Esophagus squamous epithelium (tissue), 5 donors: ENCODE results near the gene ANKRD52. TPM values are rescaled to one million over a fixed set of nuclear protein-coding genes. Genes with fewer than 3 reads are reported as not detected.

Source experiments
- DNase-seq: peaks from one replicate; lab custom pipeline; 2025; lab: John Stamatoyannopoulos, UW
- H3K27ac ChIP-seq, 4 donors: fragments of 200-600 bp; sonication (generic); one replicate each; pipeline ENCODE4 v1.5.1; 2016 to 2019; ENCODE audit warnings: mild to moderate bottlenecking in 1 of 4
- H3K27me3 ChIP-seq, 4 donors: fragments of 200-600 bp; sonication (generic); 1 replicate in 3 of 4; 2 replicates in 1 of 4; pipeline versions ENCODE4 v1.5.1 to v1.6.0; 2017 to 2021; ENCODE audit warnings: antibody characterized with exemption in 1 of 4
- H3K36me3 ChIP-seq, 3 donors: fragments of 200-600 bp; sonication (generic); one replicate each; pipeline ENCODE4 v1.5.1; 2016 to 2019
- H3K4me1 ChIP-seq, 3 donors: fragments of 200-600 bp; sonication (generic); one replicate each; pipeline ENCODE4 v1.5.1; 2017 to 2019
- H3K4me3 ChIP-seq, 4 donors: fragments of 200-600 bp; sonication (generic); 1 replicate in 3 of 4; 2 replicates in 1 of 4; pipeline ENCODE4 v1.5.1; 2016 to 2019; ENCODE audit warnings: mild to moderate bottlenecking in 2 of 4, moderate library complexity in 1 of 4
- H3K9me3 ChIP-seq, 3 donors: fragments of 200-600 bp; sonication (generic); one replicate each; pipeline ENCODE4 v1.5.1; 2016 to 2019
- POLR2A ChIP-seq, 4 donors: fragments of 450-650 bp; IDR thresholded peaks; one replicate each; pipeline ENCODE4 v1.6.1; 2017; ENCODE audit warnings: antibody characterized with exemption in 4 of 4, mild to moderate bottlenecking in 4 of 4, moderate library complexity in 3 of 4
- WGBS, 2 donors: methylation state at CpG; one replicate each; pipeline ENCODE4 v1.1.5; 2018; 5-methylcytosine and 5-hydroxymethylcytosine counted together
- intact Hi-C: fragments of 100-400 bp; cut with DNase I; formaldehyde crosslinking; loops from one replicate; pipeline ENCODE4 v1.15.0; 2022
- total RNA-seq, 4 donors: library from RNA; depleted of rRNA; stranded (reverse); fragments of >200 nt; gene quantifications; one replicate each; pipeline ENCODE4 v1.1.0, GENCODE V29; 2016
- TF ChIP-seq, protein P1 (sequence below), 6 experiments: fragments of 450-650 bp in 4 of 6; fragments of 200-600 bp in 2 of 6; sonication (generic) in 2 of 6; IDR thresholded peaks; one replicate each; pipeline ENCODE4 v1.5.1; 2016 to 2019; ENCODE audit warnings: antibody characterized with exemption in 6 of 6, mild to moderate bottlenecking in 4 of 6, moderate library complexity in 4 of 6
- donor health status: DM: yes; HTN: yes; CAD: no.

Gene ANKRD52
- total RNA-seq, result 10 to 100 TPM in 3 of 4 donors, 1 to 10 TPM in 1; 9.2 to 15.8 (median 13.9) TPM

DNA sequence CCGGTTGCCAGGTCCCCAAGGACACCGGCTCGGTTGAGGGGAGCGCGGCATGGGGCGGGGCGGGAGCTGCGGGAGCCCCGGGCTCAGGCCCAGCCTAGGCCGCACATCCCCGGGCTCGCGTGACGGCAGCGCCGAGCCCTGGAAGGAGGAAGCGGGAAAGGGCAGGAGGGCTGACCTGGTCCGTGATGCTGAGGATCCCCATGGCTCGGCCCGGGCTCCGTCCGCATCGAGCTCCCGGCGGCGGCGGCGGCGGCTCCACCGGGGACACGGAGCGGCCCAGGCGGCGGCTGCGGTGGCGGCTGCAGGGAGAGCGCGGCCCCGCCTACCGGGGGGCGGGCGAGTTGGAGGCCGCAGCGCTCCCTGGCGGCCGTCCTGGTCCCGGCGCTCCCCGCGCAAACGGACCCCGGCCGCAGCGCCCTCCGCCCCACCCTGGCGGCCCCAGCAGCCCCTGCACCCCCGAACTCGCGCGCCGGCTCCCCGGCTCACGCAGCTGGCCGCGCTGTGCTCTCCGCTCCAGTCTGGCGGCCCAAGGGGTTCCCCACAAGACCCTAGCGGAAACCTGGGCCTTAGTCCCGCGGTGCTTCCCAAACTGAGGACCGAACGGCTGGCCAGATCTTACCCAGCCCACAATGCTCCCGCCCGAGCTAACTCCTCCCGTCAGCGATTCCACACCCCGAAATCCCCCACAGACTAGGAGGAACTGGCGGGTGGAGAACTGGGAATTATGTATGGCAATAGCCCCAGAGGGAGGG lies at the start of gene ANKRD52:
TSS of gene ANKRD52 (minus strand) at position 317 of the 752 bp plus-strand sequence. CDS start at position 202, 115 bp downstream.
- Histone ChIP-seq H3K27ac (peak within 1 kb of the TSS; percentile 89 to 96 (median 94)), H3K4me1 (peaks cover 15 to 38% (median 24%) of the 10 kb centered on the region in 3 donors), H3K27me3 (no peaks in the 10 kb centered on the region), H3K36me3 (peaks cover 16 to 39% (median 27%) of the 10 kb centered on the region in 3 donors), H3K4me3 (peak within 1 kb of the TSS; percentile 74 to 90 (median 82)), H3K9me3 (no peaks in the 10 kb centered on the region)
- 0% methylated on average over 1 to 2 of the region's 78 CpGs for WGBS, 2 donors
- intact Hi-C loops, result no loop called here
- TF ChIP-seq, protein P1, sequence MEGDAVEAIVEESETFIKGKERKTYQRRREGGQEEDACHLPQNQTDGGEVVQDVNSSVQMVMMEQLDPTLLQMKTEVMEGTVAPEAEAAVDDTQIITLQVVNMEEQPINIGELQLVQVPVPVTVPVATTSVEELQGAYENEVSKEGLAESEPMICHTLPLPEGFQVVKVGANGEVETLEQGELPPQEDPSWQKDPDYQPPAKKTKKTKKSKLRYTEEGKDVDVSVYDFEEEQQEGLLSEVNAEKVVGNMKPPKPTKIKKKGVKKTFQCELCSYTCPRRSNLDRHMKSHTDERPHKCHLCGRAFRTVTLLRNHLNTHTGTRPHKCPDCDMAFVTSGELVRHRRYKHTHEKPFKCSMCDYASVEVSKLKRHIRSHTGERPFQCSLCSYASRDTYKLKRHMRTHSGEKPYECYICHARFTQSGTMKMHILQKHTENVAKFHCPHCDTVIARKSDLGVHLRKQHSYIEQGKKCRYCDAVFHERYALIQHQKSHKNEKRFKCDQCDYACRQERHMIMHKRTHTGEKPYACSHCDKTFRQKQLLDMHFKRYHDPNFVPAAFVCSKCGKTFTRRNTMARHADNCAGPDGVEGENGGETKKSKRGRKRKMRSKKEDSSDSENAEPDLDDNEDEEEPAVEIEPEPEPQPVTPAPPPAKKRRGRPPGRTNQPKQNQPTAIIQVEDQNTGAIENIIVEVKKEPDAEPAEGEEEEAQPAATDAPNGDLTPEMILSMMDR (IDR thresholded peaks at IDR 0.05), result peak; percentile 37 to 90 (median 81)
- TF ChIP-seq POLR2A (IDR thresholded peaks at IDR 0.05), result peak in 2 of 4 donors; percentile 38 to 41
- no peak for DNase-seq

DNA sequence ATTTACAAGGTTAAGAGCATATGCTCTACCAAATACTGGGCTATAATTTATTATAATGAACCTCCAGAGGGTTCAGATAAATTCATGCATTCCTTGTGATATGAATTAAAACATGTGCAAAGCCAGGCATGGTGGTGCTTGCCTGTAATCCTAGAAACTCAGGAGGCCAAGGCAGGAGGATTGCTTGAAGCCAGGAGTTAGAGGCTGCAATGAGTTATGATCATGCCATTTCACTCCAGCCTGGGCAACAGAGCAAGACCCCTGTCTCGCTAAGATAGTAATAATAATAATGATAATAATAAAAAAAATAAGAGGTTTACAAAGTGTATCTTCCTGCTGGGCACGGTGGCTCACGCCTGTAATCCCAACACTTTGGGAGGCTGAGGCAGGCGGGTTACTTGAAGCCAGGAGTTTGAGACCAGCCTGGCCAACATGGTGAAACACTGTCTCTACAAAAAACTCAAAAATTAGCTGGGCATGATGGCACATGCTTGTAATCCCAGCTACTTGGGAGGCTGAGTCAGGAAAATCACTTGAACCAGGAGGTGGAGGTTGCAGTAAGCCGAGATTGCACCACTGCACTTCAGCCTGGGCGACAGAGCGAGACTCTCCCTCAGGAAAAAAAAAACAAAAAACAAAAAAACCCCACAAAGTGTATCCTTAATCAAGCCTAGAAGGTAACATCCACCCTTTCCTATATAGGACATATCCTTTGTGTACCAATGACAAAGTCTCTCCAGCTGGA lies 49.2 kb upstream of the ANKRD52 start:
- TF ChIP-seq POLR2A (IDR thresholded peaks at IDR 0.05), result no peak
- TF ChIP-seq, protein P1 (IDR thresholded peaks at IDR 0.05), result no peak
- H3K36me3 ChIP-seq, result peaks cover 4 to 80% (median 20%) of the 10 kb centered on the region in 3 donors
- DNase-seq, result no peak
- WGBS, 2 donors, result 74 to 87% methylated on average over 7 of the region's 7 CpGs
- no peaks in the 10 kb centered on the region for H3K27me3 ChIP-seq
- peaks cover 0 to under 1% (median 0%) of the 10 kb centered on the region in 3 donors for H3K4me1 ChIP-seq
- intact Hi-C loops, result no loop called here
- no peak overlapping the region for H3K27ac ChIP-seq
- H3K9me3 ChIP-seq, result no peaks in the 10 kb centered on the region
- H3K4me3 ChIP-seq, result no peak overlapping the region

- WGBS, 2 donors, result 84 to 88% methylated on average over 7 to 8 of the region's 8 CpGs
- DNase-seq, result no peak
- Histone ChIP-seq H3K9me3 (no peaks in the 10 kb centered on the region), H3K4me1 (peaks cover 7 to 20% (median 10%) of the 10 kb centered on the region in 3 donors), H3K27me3 (no peaks in the 10 kb centered on the region), H3K36me3 (peaks cover 0 to 56% (median 11%) of the 10 kb centered on the region in 3 donors), H3K4me3 (no peak overlapping the region), H3K27ac (no peak overlapping the region)
- TF ChIP-seq, protein P1 (IDR thresholded peaks at IDR 0.05), result no peak
- no peak for TF ChIP-seq POLR2A (IDR thresholded peaks at IDR 0.05)
- intact Hi-C loops, result no loop called here
Measured at GRCh38 chr12:56304872-56305590, 46.8 kb upstream of the ANKRD52 start.

DNA sequence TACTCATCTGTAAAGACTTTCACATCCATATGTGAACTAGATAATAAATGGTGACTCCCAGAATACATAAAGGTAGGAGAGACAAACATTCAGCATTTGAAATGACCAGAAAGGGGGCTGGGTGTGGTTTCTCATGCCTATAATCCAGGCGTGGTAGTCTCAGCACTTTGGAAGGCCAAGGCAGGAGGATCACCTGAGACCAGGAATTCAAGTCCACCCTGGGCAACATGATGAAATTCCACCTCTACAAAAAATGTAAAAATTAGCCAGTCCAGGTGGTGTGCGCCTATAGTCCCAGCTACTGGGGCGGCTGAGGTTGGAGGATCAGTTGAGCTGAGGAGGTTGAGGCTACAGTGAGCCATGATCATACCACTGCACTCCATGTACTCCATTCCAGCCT lies 46.1 kb upstream of the ANKRD52 start:
- Histone ChIP-seq H3K27me3 (no peaks in the 10 kb centered on the region), H3K9me3 (no peaks in the 10 kb centered on the region), H3K36me3 (peaks cover 0 to 48% (median 11%) of the 10 kb centered on the region in 3 donors), H3K4me3 (no peak overlapping the region), H3K27ac (no peak overlapping the region), H3K4me1 (peaks cover 7 to 23% (median 14%) of the 10 kb centered on the region in 3 donors)
- WGBS, 2 donors, result 78 to 98% methylated on average over 2 to 3 of the region's 3 CpGs
- TF ChIP-seq, protein P1 (IDR thresholded peaks at IDR 0.05), result no peak
- no peak for TF ChIP-seq POLR2A (IDR thresholded peaks at IDR 0.05)
- no peak for DNase-seq
- intact Hi-C loops, result no loop called here
